Loucy (cell line): ENCODE results near the gene ZNF648.

Source experiments
- CTCF ChIP-seq: fragments of 200-600 bp; sonication (generic); conservative IDR thresholded peaks from 2 replicates; pipeline ENCODE4 v1.5.1; 2014; ENCODE audit warnings: mild to moderate bottlenecking, antibody characterized with exemption, low read length
- EZH2phosphoT487 ChIP-seq: fragments of 200-600 bp; IDR thresholded peaks from 2 replicates; pipeline ENCODE4 v1.6.1; 2018; ENCODE audit warnings: antibody characterized with exemption, mild to moderate bottlenecking, moderate library complexity, borderline replicate concordance

GRCh38 chr1:182029002-182029378 lies 32.5 kb downstream of the ZNF648 start:
- no peak for TF ChIP-seq CTCF
- no peak for TF ChIP-seq EZH2phosphoT487
